Activated CD8-positive, alpha-beta memory T cell treated with anti-CD3 and anti-CD28 coated beads for 24 hours (primary cell): ENCODE measurements around the gene ITGA5.

Experiments used
- DNase-seq: peaks from one replicate; pipeline ENCODE4 v3.0.0-alpha.2; 2020

ITGA5 gene

GRCh38 chr12:54430471-54431069 lies 11.5 kb upstream of the ITGA5 start:
- no peak for DNase-seq

- no peak for DNase-seq
Observed at GRCh38 chr12:54429014-54429471, 10.0 kb upstream of the ITGA5 start.

GRCh38 chr12:54428050-54429013 lies 9.3 kb upstream of the ITGA5 start:
- DNase-seq = no peak

- no peak for DNase-seq
Observed at GRCh38 chr12:54427106-54427505, 8.0 kb upstream of the ITGA5 start.

GRCh38 chr12:54426690-54427089 lies 7.6 kb upstream of the ITGA5 start:
- DNase-seq = no peak

- DNase-seq = no peak
Observed at GRCh38 chr12:54425702-54426101, 6.6 kb upstream of the ITGA5 start.

GRCh38 chr12:54424224-54424623 lies 5.2 kb upstream of the ITGA5 start:
- no peak for DNase-seq

- no peak for DNase-seq
Observed at GRCh38 chr12:54423816-54424150, 4.7 kb upstream of the ITGA5 start.

- DNase-seq = no peak
Observed at GRCh38 chr12:54421879-54422250, 2.8 kb upstream of the ITGA5 start.

- DNase-seq = no peak
Observed at GRCh38 chr12:54421175-54421878, 2.3 kb upstream of the ITGA5 start.

- no peak for DNase-seq
Observed at GRCh38 chr12:54420766-54421144, 1.7 kb upstream of the ITGA5 start.

- no peak for DNase-seq
Observed at GRCh38 chr12:54418441-54419087, 502 bp downstream of the ITGA5 start.

- peak; percentile 69 for DNase-seq
Observed at GRCh38 chr12:54417712-54418440, 1.2 kb downstream of the ITGA5 start.

GRCh38 chr12:54416687-54417603 lies 2.1 kb downstream of the ITGA5 start:
- DNase-seq = no peak

GRCh38 chr12:54415221-54415929 lies 3.7 kb downstream of the ITGA5 start:
- no peak for DNase-seq

GRCh38 chr12:54413284-54414190 lies 5.5 kb downstream of the ITGA5 start:
- peak; percentile 80 for DNase-seq

GRCh38 chr12:54412786-54413185 lies 6.3 kb downstream of the ITGA5 start:
- no peak for DNase-seq

GRCh38 chr12:54412348-54412747 lies 6.7 kb downstream of the ITGA5 start:
- no peak for DNase-seq

- DNase-seq = peak; percentile 72
Observed at GRCh38 chr12:54411391-54412241, 7.5 kb downstream of the ITGA5 start.
